Non-pigmented ciliary epithelial cell (primary cell): ENCODE data around the gene ETFDH.
A peak's percentile ranks its signal among the peaks of the same experiment; 100 is the strongest.
"Not testable (repeated sequence)": the region's sequence is repeated elsewhere in the genome, so short reads cannot be mapped to it uniquely, and the experiment has no call there.

Experiments
- DNase-seq: peaks from one replicate; pipeline ENCODE4 v3.0.0-alpha.2; 2010; ENCODE audit warnings: low read depth

ETFDH gene

GRCh38 chr4:158681629-158682028 is 9.5 kb downstream of the ETFDH start:
- DNase-seq: no peak

- DNase-seq: no peak
These were observed 10.0 kb downstream of the ETFDH start for GRCh38 chr4:158682066-158682465.

- no peak for DNase-seq
These were observed 16.7 kb downstream of the ETFDH start for GRCh38 chr4:158688813-158689212.

- no peak for DNase-seq
These were observed 32.2 kb downstream of the ETFDH start for GRCh38 chr4:158704274-158704673.

- no peak for DNase-seq
These were observed 38.7 kb downstream of the ETFDH start for GRCh38 chr4:158710814-158711213.

- not testable (repeated sequence) for DNase-seq
These were observed 40.5 kb downstream of the ETFDH start for GRCh38 chr4:158712622-158713021.

- no peak for DNase-seq
These were observed 42.8 kb downstream of the ETFDH start for GRCh38 chr4:158714937-158715336.

GRCh38 chr4:158715802-158716201 is 43.7 kb downstream of the ETFDH start:
- no peak for DNase-seq

- no peak for DNase-seq
These were observed 49.6 kb downstream of the ETFDH start for GRCh38 chr4:158721680-158722079.

- DNase-seq: no peak
These were observed 50.3 kb downstream of the ETFDH start for GRCh38 chr4:158722291-158722916.

GRCh38 chr4:158722917-158723793 is 51.1 kb downstream of the ETFDH start, which contains the start of gene PPID:
Gene PPID (minus strand): TSS chr4:158723396. CDS start chr4:158723288, 108 bp downstream.
- DNase-seq: peak; percentile 19

GRCh38 chr4:158724637-158725036 is 52.5 kb downstream of the ETFDH start:
- DNase-seq: no peak

- no peak for DNase-seq
These were observed 54.5 kb downstream of the ETFDH start for GRCh38 chr4:158726633-158727032.

GRCh38 chr4:158728236-158728635 is 56.1 kb downstream of the ETFDH start:
- no peak for DNase-seq

- no peak for DNase-seq
These were observed 57.8 kb downstream of the ETFDH start for GRCh38 chr4:158729716-158730559.

- no peak for DNase-seq
These were observed 66.8 kb downstream of the ETFDH start for GRCh38 chr4:158738866-158739265.

GRCh38 chr4:158739600-158739999 is 67.5 kb downstream of the ETFDH start:
- no peak for DNase-seq

GRCh38 chr4:158741326-158742021 is 69.4 kb downstream of the ETFDH start:
- DNase-seq: no peak

GRCh38 chr4:158746537-158746936 is 74.4 kb downstream of the ETFDH start:
- not testable (repeated sequence) for DNase-seq

GRCh38 chr4:158750379-158750778 is 78.3 kb downstream of the ETFDH start:
- DNase-seq: peak; percentile 28

GRCh38 chr4:158754385-158755180 is 82.5 kb downstream of the ETFDH start:
- no peak for DNase-seq
